GM19372 (cell line): ENCODE measurements around the gene ZFYVE9.

Experiments used
- ATAC-seq: cut with Tn5 transposase; IDR thresholded peaks from one replicate; pipeline ENCODE4 v1.9.1; 2021; ENCODE audit warnings: mild to moderate bottlenecking, low read depth, moderate library complexity; ENCODE audit not compliant: unreplicated experiment

ZFYVE9 gene

DNA sequence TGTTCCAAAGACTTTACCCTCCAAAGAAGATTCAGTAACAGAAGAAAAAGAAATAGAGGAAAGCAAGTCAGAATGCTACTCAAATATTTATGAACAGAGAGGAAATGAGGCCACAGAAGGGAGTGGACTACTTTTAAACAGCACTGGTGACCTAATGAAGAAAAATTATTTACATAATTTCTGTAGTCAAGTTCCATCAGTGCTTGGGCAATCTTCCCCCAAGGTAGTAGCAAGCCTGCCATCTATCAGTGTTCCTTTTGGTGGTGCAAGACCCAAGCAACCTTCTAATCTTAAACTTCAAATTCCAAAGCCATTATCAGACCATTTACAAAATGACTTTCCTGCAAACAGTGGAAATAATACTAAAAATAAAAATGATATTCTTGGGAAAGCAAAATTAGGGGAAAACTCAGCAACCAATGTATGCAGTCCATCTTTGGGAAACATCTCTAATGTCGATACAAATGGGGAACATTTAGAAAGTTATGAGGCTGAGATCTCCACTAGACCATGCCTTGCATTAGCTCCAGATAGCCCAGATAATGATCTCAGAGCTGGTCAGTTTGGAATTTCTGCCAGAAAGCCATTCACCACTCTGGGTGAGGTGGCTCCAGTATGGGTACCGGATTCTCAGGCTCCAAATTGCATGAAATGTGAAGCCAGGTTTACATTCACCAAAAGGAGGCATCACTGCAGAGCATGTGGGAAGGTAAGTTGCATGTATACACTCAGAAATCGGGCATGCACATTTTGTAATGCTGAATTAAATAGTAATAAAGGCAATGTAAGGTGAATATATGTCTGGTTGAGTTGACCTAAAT lies 97.2 kb downstream of the ZFYVE9 start:
- peak; percentile 34 for ATAC-seq

GRCh38 chr1:52239708-52240001 lies 97.8 kb downstream of the ZFYVE9 start:
- ATAC-seq: peak; percentile 71

- ATAC-seq: no peak
Observed at GRCh38 chr1:52240592-52241210, 98.8 kb downstream of the ZFYVE9 start.

- no peak for ATAC-seq
Observed at GRCh38 chr1:52243221-52243987, 101.5 kb downstream of the ZFYVE9 start.

DNA sequence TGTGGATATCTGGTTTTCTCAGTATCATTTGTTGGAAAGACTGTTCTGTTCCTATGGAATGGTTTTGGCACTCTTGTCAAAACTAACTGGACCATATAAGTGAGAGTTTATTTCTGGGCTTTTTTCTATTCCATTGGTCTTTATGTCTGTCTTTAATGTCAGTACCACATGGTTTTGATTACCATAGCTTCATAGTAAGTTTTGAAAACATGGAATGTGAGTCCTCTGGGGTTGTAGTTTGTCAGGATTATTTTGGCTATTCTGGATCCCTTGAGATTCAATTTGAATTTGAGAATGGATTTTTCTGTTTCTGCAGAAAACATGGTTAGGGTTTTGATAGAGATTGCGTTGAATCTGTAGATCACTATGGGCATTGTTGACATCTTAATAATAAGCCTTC lies 107.9 kb downstream of the ZFYVE9 start:
- ATAC-seq: no peak

DNA sequence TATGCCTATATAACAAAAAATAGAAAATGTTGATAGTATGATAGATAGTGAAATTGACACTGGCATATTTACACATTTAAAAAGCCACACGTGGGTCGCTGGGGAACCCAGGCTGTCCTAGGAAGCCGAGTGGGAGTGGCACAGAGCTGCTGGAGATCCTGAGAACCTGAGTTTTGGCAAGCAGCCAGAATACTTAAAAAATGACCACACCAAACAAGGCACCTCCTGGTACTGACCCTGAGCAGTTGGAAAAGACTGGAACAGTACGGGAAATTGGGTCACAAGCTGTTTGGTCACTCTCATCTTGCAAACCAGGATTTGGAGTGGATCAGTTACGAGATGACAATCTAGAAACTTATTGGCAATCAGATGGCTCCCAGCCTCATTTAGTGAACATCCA lies 111.5 kb downstream of the ZFYVE9 start:
- no peak for ATAC-seq

DNA sequence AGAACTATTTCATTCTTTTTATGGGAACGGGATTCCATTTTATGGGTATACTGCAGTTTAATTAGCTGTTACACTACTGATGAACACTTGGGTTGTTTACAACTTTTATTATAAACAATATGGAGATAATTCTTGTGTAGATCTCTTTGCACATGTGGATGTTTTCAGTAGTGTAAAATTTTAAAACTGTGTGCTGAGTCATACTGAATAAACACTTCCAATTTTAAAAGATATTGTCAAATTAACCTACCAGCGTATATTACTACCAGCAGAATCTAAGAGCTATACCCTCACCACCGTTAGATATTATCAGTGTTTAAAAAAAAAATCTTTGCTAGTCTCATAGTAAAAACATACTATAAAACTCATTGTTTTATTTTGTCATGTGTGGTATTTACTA lies 118.0 kb downstream of the ZFYVE9 start:
- ATAC-seq: no peak

DNA sequence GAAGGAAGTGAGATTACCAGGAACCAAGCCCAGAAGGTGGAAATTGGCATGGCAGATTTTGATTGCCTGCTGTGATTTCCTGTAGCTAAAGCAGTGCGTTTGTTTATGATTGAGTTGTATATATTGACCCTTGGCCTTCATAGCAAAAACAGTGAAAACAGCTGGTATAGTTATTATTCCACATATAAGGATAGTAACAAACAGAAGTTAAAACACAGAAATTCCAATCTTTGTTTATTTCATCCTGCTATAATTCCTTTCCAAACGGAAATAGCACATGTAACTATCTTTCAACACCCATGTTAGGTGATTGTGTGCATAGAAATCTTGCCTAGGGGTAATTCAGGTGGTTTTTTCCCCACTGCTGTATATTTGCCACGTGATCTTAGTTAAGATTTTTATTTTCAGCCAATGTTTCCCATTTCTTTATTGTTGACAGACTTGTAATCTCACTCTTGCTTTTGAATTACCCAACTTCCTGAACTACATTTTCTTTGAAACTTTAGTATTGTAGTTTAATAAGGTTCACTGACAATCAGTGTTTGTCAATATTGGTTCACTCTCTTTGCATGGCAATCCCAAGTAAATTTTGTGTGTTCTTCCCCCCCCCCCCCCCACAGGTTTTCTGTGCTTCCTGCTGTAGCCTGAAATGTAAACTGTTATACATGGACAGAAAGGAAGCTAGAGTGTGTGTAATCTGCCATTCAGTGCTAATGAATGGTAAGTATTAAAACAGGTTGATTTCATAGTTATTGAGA lies 121.4 kb downstream of the ZFYVE9 start:
- no peak for ATAC-seq

GRCh38 chr1:52264530-52265115 lies 122.7 kb downstream of the ZFYVE9 start:
- ATAC-seq: no peak

DNA sequence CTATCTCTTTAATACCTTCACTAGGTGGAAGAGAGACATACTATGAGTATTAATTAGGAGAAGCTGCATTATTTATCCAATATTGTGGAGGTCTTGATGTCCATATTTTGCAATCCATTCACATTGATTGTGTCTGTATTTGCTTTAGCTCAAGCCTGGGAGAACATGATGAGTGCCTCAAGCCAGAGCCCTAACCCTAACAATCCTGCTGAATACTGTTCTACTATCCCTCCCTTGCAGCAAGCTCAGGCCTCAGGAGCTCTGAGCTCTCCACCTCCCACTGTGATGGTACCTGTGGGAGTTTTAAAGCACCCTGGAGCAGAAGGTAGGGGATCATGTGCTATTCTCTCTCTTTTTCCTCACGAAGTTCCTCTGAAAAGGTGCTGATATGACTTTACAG lies 124.6 kb downstream of the ZFYVE9 start:
- ATAC-seq: no peak

- ATAC-seq: no peak
Observed at GRCh38 chr1:52268372-52268771, 126.5 kb downstream of the ZFYVE9 start.

- ATAC-seq: no peak
Observed at GRCh38 chr1:52281518-52281917, 139.6 kb downstream of the ZFYVE9 start.

- ATAC-seq: no peak
Observed at GRCh38 chr1:52288286-52288685, 146.4 kb downstream of the ZFYVE9 start.

DNA sequence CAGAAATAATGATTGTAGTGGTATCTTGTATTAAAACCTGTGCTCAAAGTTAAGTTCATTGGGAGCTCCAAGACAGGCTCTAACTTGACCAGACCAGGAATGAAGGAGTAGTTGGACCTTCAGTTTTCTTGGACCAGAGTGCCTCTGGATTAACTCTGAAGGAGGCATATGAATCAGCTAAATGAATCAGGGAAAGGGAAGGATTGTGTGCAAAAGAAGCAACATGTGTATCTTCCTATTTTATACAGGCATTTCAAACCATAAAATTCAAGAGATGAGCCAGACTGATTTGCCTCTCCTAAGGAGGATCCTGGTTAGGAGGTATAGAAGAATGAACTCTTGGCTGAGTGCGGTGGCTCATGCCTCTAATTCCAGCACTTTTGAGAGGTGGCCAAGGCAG lies 152.7 kb downstream of the ZFYVE9 start:
- ATAC-seq: no peak

DNA sequence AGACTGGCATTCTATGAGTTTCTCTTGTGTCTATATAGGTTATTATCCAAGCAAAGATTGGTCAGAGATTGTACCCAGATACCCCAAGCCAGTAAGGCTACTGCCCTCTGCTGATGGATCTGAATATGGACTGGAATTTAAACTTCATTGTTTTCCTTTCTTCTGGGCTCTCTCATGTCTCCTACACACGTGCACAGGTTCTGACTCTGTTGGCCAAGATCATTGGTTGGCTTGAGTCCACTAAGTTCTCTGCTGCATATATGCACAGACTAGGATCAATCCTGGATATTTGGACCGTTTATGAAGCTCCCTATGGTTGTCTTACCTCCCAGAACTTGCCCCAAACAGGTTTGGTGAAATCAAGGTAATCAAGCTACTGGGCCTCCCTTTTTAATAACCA lies 154.5 kb downstream of the ZFYVE9 start:
- ATAC-seq: no peak

DNA sequence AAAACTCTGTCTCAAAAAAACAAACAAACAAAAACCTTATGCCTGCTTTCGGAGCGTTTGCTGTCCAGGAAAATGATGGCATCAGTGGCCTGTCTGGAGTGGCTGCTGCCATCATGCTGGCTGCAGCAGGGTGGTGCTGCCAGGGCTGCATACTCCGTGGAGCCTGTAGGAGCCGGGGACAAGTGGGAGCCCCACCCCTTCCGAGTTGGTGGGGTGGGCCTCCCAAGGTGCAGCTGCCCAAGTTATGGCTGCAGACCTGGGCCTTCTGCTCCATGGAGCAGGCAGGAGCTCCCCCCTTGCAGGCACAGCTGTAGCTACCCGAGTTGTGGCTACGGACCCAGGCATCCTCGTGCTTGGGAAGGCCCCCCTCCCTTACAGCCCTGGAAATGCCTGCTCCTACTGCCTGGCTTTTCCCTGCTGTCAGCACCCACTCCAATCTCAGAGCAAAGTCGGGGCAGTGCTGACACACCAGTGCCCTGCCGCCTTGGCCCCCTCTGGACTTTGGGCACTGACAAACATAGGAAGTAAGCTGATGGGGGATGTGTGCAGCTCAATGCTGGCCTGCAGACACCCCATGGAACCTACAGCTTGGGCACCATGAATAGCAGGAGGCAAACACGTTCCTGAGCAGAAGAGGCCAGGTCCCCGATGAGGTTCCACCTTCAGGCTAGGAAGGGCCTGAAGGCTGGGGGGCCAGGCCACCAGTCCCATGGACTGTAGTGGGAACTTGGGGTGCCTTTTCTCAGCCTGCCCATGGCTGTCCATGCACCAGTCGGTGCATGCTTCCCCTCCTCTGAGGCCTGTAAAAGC lies 163.7 kb downstream of the ZFYVE9 start:
- ATAC-seq: no peak

GRCh38 chr1:52306227-52307006 lies 164.5 kb downstream of the ZFYVE9 start:
- no peak for ATAC-seq

GRCh38 chr1:52321061-52321460 lies 179.2 kb downstream of the ZFYVE9 start:
- ATAC-seq: no peak

DNA sequence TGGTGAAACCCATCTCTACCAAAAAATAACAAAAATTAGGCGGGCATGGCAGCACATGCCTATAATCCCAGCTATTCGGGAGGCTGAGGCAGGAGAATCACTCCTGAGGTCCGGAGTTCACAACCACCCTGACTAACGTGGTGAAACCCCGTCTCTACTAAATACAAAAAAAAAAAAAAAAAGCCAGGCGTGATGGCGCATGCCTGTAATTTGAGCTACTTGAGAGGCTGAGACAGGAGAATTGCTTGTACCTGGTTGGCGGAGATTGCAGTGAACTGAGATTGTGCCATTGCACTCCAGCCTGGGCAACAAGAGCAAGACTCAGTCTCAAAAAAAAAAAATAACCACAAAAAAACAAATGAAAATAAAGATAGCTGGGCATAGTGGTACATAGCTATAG lies 181.8 kb downstream of the ZFYVE9 start:
- ATAC-seq: no peak
